Raji (cell line): ENCODE measurements around the gene F13B.

Experiments
- POLR2A ChIP-seq: IDR thresholded peaks from 2 replicates; pipeline ENCODE4 v1.6.1; 2011; ENCODE audit warnings: low read depth, low read length, control low read depth; ENCODE audit not compliant: insufficient read depth

F13B gene

GRCh38 chr1:197011614-197012013 lies 55.4 kb downstream of the F13B start:
- TF ChIP-seq POLR2A: no peak

DNA sequence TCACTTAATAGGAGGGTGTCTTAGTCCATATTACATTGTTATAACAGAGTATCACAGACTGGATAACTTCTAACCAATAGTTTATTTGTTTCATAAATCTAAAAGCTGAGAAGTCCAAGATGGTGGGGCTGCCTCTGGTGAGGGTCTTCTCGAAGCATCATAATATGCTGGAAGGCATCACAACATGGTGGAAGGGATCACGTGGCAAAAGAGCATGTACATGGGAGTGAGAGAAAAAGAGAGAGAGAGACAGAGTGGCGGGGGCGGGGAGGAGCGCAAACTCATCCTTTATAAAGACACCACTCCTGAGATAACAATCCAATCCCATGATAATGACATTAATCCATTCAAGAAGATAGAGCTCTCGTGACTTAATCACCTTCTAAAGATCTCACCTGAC lies 58.2 kb downstream of the F13B start:
- no peak for TF ChIP-seq POLR2A

DNA sequence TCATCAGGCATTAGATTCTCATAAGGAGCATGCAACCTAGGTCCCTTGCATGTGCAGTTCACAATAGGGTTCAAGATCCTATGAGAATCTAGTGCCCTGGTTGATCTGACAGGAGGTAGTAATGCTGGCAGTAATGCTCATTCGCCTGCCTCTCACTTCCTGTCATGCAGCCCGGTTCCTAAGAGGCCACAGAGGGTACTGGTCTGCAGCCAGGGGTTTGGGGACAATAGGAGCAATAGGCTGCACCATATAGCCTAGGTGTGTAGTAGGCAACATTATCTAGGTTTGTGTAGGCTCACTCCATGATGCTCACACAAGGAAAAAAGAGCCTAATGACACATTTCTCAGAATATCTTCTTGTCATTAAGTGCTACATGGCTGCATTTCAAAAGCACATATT lies 63.9 kb downstream of the F13B start:
- no peak for TF ChIP-seq POLR2A

GRCh38 chr1:197001828-197002227 lies 65.2 kb downstream of the F13B start:
- TF ChIP-seq POLR2A: no peak

DNA sequence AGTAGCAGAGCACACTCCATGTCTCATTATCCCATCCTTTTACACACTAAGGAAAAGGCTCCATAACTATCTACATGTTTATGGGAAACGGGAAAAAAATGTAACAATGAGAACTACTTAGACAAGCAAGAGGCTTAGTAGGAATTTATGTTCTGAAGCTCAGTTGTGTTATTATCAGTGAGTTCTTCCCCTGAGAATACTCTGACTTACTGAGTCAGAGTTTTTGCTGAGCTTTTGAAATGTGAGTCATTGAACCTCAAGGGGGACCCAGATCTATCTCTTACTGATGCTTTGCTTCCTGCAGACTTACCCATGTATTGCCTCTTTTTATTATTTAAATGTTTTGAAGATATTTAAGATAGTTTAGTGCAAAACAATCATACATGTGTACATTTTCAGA lies 69.6 kb downstream of the F13B start:
- TF ChIP-seq POLR2A: no peak

GRCh38 chr1:196993916-196994315 lies 73.1 kb downstream of the F13B start:
- no peak for TF ChIP-seq POLR2A
